Measurements from ENCODE around the gene RUFY4. TPM values are rescaled to one million over a fixed set of nuclear protein-coding genes. Genes with fewer than 3 reads are reported as not detected.
A peak's percentile ranks its signal among the peaks of the same experiment; 100 is the strongest.

The RUFY4 gene
- total RNA-seq, 1 experiment from 2014 or later = 0.66 TPM

GRCh38 chr2:218125626-218126080 is 56.6 kb downstream of the RUFY4 start, which contains the start of gene CXCR2:
Gene CXCR2, plus strand, starts transcription at chr2:218126028. Its CDS starts 8,774 bp downstream, at chr2:218134802.
- H2BK5ac ChIP-seq (ENCODE audit: insufficient read length, low read length) = no peak within 1 kb of the TSS
- H3K23ac ChIP-seq (ENCODE audit: insufficient read length, low read depth, low read length) = no peak within 1 kb of the TSS
- peaks cover 11% of the 10 kb centered on the region for H3K27me3 Mint-ChIP-seq (ENCODE audit: low read depth)
- no peak within 1 kb of the TSS for H3K4me2 ChIP-seq (ENCODE audit: insufficient read depth, insufficient read length, low read length)
- no peak within 1 kb of the TSS for H2BK12ac ChIP-seq (ENCODE audit: insufficient read length, low read depth, low read length)
- H3K14ac ChIP-seq (ENCODE audit: insufficient read depth, low read length) = no peak within 1 kb of the TSS
- H3K79me2 ChIP-seq (ENCODE audit: insufficient read depth, low read length) = no peaks in the 10 kb centered on the region
- no peak within 1 kb of the TSS for H3K56ac ChIP-seq (ENCODE audit: insufficient read length, low read depth, low read length)
- H2BK120ac ChIP-seq (ENCODE audit: low read depth, low read length, poor library complexity, severe bottlenecking) = no peak within 1 kb of the TSS
- peak within 1 kb of the TSS; percentile 53 for H2AFZ ChIP-seq (ENCODE audit: low read length)
- H3K27ac ChIP-seq (ENCODE audit: insufficient read length, low read depth, low read length) = no peak within 1 kb of the TSS
- no peak within 1 kb of the TSS for H2AK5ac ChIP-seq (ENCODE audit: insufficient read length, low read length)
- H2BK20ac ChIP-seq (ENCODE audit: low read depth, low read length, poor library complexity, severe bottlenecking) = no peak within 1 kb of the TSS
- H3K4me3 Mint-ChIP-seq = peak within 1 kb of the TSS in 1 of 2 experiments; percentile 10; a peak in 1 of 5 replicates
- H4K20me1 ChIP-seq (ENCODE audit: control insufficient read depth, insufficient read depth, insufficient read length) = no peaks in the 10 kb centered on the region
- peak within 1 kb of the TSS; percentile 47 for H3K18ac ChIP-seq (ENCODE audit: insufficient read length, low read depth, low read length)
- H3K9me3 ChIP-seq (ENCODE audit: control insufficient read depth, low read depth, low read length) = no peaks in the 10 kb centered on the region
- H4K91ac ChIP-seq (ENCODE audit: insufficient read length, low read depth, low read length) = no peak within 1 kb of the TSS
- no CpG with 5 or more reads among the region's 8 CpGs for WGBS (ENCODE audit: extremely low coverage, insufficient read length, low lambda C conversion rate)
- H3K27ac Mint-ChIP-seq = peak within 1 kb of the TSS in 1 of 3 experiments; percentile 64; a peak in 3 of 7 replicates
- no peaks in the 10 kb centered on the region for H3K23me2 ChIP-seq (ENCODE audit: insufficient read length, low read depth, low read length, poor library complexity, severe bottlenecking)
- no peak within 1 kb of the TSS for H2BK15ac ChIP-seq (ENCODE audit: low read depth, low read length)
- TF ChIP-seq CTCF (conservative IDR thresholded peaks at IDR 0.05) = 0 out of 3 replicates have a peak, but pooled peaks have one; percentile 11
- H3K27me3 ChIP-seq (ENCODE audit: insufficient read depth, low read length) = no peaks in the 10 kb centered on the region
- no peak within 1 kb of the TSS for H3K9ac ChIP-seq (ENCODE audit: extremely low read depth, insufficient read length, low read length)
- peak; percentile 38 for DNase-seq
- no peak within 1 kb of the TSS for H3T11ph ChIP-seq (ENCODE audit: low read length)
- H3K4me1 ChIP-seq (ENCODE audit: insufficient read depth, low read length) = peaks cover 3% of the 10 kb centered on the region
- no peak within 1 kb of the TSS for H4K5ac ChIP-seq (ENCODE audit: insufficient read length, low read depth, low read length)
- no peak within 1 kb of the TSS for H3K4ac ChIP-seq (ENCODE audit: low read depth, low read length)
- H3K36me3 Mint-ChIP-seq (ENCODE audit: insufficient read depth in 1 of 3, low read depth in 3 of 3) = peaks cover 5 to 25% (median 13%) of the 10 kb centered on the region in 3 experiments; a peak in 6 of 7 replicates
- H3K79me1 ChIP-seq (ENCODE audit: insufficient read depth, low read depth, low read length, poor library complexity, severe bottlenecking) = no peaks in the 10 kb centered on the region
- H3K4me1 Mint-ChIP-seq = peaks cover 27 to 29% of the 10 kb centered on the region in 2 experiments
- H4K8ac ChIP-seq (replicated peaks; ENCODE audit: insufficient read length, low read depth, low read length) = no peak within 1 kb of the TSS
- peaks cover 21 to 24% of the 10 kb centered on the region in 2 experiments for H3K9me3 Mint-ChIP-seq

Data from H9 (cell line).